Erythroblast (primary cell): ENCODE measurements around the gene RBM19.

Experiments used
- GATA1 ChIP-seq: IDR thresholded peaks from 2 replicates; pipeline ENCODE4 v1.6.1; 2011; ENCODE audit warnings: low read depth, mild to moderate bottlenecking, control low read depth, low read length, moderate library complexity
- POLR2A ChIP-seq: IDR thresholded peaks from 2 replicates; pipeline ENCODE4 v1.6.1; 2011; ENCODE audit warnings: mild to moderate bottlenecking, low read length

GRCh38 chr12:113950873-113951272 lies 15.3 kb downstream of the RBM19 start:
- TF ChIP-seq POLR2A = no peak
- TF ChIP-seq GATA1 = no peak
